HUES48 (cell line): ENCODE results near the gene BTF3.
A peak's percentile ranks its signal among the peaks of the same experiment; 100 is the strongest.

Source experiments
- H3K27ac ChIP-seq: one replicate; pipeline ENCODE4 v1.7.0; 2013; ENCODE audit warnings: low read depth, low read length, inconsistent platforms
- H3K27me3 ChIP-seq: 2 replicates; pipeline ENCODE4 v1.6.1; 2013; ENCODE audit warnings: mild to moderate bottlenecking, low read length; ENCODE audit not compliant: control insufficient read depth, insufficient read depth
- H3K36me3 ChIP-seq: 2 replicates; pipeline ENCODE4 v1.6.1; 2013; ENCODE audit warnings: low read length; ENCODE audit not compliant: control insufficient read depth, insufficient read depth
- H3K4me1 ChIP-seq: 2 replicates; pipeline ENCODE4 v1.6.1; 2013; ENCODE audit warnings: mild to moderate bottlenecking, low read length; ENCODE audit not compliant: control insufficient read depth, insufficient read depth
- H3K4me3 ChIP-seq: 2 replicates; pipeline ENCODE4 v1.5.1; 2013; ENCODE audit warnings: mild to moderate bottlenecking, low read depth, low read length
- H3K9ac ChIP-seq: 2 replicates; pipeline ENCODE4 v1.6.1; 2013; ENCODE audit warnings: mild to moderate bottlenecking, low read depth, low read length, moderate library complexity
- H3K9me3 ChIP-seq: 2 replicates; pipeline ENCODE4 v1.6.1; 2013; ENCODE audit warnings: low read length; ENCODE audit not compliant: control insufficient read depth, insufficient read depth

BTF3 gene

DNA sequence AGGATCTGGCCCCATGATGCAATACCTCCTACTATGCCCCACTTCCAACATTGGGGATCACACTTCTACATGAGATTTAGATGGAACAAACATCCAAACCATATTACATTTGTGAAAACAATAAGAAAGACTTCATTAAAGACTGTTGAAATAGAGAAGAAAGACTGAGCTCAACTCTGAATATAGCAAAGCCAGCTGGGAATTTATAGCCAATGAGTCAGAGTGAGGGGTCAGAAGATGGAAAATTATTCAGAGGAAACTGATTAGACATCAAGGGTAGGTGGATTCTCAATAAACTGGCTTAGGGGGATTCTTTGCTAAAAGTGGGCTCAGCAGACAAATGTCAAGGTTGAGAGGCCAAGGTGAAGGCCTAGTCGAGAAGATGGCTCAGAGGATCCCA lies 25.6 kb downstream of the BTF3 start:
- Histone ChIP-seq H3K27me3 (no peaks in the 10 kb centered on the region), H3K4me3 (no peak overlapping the region), H3K9ac (no peak overlapping the region), H3K9me3 (no peaks in the 10 kb centered on the region), H3K4me1 (peaks cover 9% of the 10 kb centered on the region), H3K27ac (no peak overlapping the region), H3K36me3 (no peaks in the 10 kb centered on the region)

DNA sequence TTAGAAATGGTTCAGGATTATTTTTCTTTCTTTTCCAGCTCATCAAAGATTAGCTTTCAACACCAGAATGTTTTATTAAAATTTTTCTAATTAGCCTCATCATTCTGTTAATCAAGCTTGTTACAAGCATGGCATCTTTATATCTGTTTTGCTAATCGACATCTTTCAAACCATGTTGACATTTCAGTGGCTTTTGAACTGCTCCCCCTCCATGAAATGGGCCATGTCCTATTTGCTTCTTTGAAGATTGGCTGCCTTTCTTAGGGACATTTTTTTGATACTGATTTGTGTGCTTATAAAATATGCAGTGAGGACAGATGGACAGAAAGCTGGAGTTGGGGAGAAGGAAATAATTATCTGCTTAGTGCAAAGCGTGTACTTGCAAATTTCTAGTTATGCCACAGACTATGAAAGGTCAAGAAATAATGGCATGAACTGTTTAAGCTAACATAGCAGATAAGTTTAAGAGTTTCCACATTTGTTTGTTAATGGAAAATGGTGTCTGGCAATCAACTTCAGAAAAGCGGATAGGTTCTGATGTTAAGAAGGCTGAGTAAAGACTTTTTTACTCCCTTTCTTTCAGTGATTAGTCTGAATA lies 27.5 kb downstream of the BTF3 start:
- H3K27me3 ChIP-seq: no peaks in the 10 kb centered on the region
- H3K4me1 ChIP-seq: peaks cover 15% of the 10 kb centered on the region
- H3K27ac ChIP-seq: no peak overlapping the region
- H3K4me3 ChIP-seq: no peak overlapping the region
- no peaks in the 10 kb centered on the region for H3K9me3 ChIP-seq
- H3K36me3 ChIP-seq: no peaks in the 10 kb centered on the region
- H3K9ac ChIP-seq: no peak overlapping the region

- no peak overlapping the region for H3K27ac ChIP-seq
- H3K4me1 ChIP-seq: peaks cover 15% of the 10 kb centered on the region
- no peak overlapping the region for H3K9ac ChIP-seq
- no peaks in the 10 kb centered on the region for H3K9me3 ChIP-seq
- no peaks in the 10 kb centered on the region for H3K36me3 ChIP-seq
- H3K4me3 ChIP-seq: no peak overlapping the region
- no peaks in the 10 kb centered on the region for H3K27me3 ChIP-seq
Measured at GRCh38 chr5:73528248-73528647, 30.0 kb downstream of the BTF3 start.

DNA sequence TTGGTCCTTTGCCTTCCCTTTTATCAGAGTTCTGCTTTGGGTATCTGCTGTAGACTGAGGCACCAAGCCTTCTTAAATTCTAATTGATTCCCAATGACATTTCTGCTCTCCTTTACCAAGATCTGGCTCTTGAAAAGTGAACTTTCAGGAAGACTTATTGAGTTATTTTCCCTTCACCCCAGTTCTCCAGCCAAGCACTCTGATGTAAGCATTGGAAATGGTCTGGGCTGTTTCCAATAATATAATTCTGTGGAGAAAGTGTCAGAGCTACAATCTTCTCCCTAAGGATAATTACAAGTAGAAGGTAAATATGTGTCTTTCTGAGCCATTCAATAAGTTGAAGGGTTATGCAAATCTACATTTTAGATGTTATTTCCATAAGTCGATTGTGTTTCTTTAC lies 30.8 kb downstream of the BTF3 start:
- Histone ChIP-seq H3K9me3 (no peaks in the 10 kb centered on the region), H3K36me3 (no peaks in the 10 kb centered on the region), H3K4me1 (peaks cover 15% of the 10 kb centered on the region), H3K27ac (no peak overlapping the region), H3K9ac (no peak overlapping the region), H3K4me3 (no peak overlapping the region), H3K27me3 (no peaks in the 10 kb centered on the region)

GRCh38 chr5:73531356-73531755 lies 33.1 kb downstream of the BTF3 start:
- no peaks in the 10 kb centered on the region for H3K36me3 ChIP-seq
- peaks cover 15% of the 10 kb centered on the region for H3K4me1 ChIP-seq
- H3K27me3 ChIP-seq: no peaks in the 10 kb centered on the region
- H3K27ac ChIP-seq: no peak overlapping the region
- no peak overlapping the region for H3K4me3 ChIP-seq
- no peak overlapping the region for H3K9ac ChIP-seq
- no peaks in the 10 kb centered on the region for H3K9me3 ChIP-seq

DNA sequence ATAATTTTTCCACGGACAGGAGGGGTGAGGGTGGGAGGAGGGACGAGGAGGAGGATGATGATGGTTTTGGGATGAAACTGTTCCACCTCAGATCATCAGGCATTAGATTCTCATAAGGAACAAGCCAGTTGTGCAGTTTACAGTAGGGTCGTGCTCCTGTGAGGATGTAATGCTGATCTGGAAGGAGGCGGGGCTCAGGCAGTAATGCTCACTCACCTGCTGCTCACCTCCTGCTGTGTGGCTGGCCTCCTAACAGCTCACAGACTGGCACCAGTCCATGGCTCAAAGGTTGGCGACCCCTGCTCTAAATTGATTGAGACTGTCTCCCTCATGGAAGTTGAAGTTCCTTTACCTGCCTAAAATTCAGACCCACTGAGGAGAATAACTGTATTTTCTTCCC lies 34.0 kb downstream of the BTF3 start:
- Histone ChIP-seq H3K4me3 (no peak overlapping the region), H3K36me3 (no peaks in the 10 kb centered on the region), H3K9me3 (no peaks in the 10 kb centered on the region), H3K9ac (no peak overlapping the region), H3K27ac (no peak overlapping the region), H3K27me3 (no peaks in the 10 kb centered on the region), H3K4me1 (peaks cover 15% of the 10 kb centered on the region)

DNA sequence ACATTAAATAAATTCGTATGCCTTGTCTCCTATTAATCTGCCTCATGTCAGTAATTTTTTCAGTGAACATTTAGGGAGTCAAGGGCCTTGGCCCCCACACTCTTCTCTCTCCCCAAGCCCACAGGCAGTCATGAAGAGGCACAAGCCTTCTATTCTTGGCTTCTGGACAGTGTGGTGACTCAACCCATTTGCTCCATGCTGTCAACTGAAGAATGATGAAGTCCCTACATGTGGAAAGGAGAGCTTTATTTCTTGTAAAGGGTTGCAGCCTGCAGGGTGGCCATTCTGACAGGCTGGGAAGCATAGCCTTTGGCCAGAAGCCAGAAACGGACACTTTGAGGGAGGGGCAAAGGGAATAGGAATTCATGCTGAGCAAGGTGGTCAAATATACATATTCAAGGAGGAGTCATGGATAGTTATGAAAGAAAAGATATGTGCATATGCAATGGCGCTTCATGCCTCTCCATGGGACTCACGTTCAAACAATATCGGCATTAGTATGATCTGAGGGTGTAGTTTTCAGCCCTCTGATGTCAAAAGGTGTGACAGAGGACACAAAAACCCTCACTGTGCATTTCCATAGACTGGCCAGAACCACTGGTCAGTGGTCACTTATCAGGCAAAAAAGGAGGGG lies 35.9 kb downstream of the BTF3 start:
- Histone ChIP-seq H3K27ac (no peak overlapping the region), H3K4me1 (peaks cover 3% of the 10 kb centered on the region), H3K36me3 (no peaks in the 10 kb centered on the region), H3K9me3 (no peaks in the 10 kb centered on the region), H3K27me3 (no peaks in the 10 kb centered on the region), H3K9ac (no peak overlapping the region), H3K4me3 (no peak overlapping the region)

- Histone ChIP-seq H3K4me3 (no peak overlapping the region), H3K4me1 (no peaks in the 10 kb centered on the region), H3K27me3 (no peaks in the 10 kb centered on the region), H3K36me3 (no peaks in the 10 kb centered on the region), H3K9me3 (no peaks in the 10 kb centered on the region), H3K9ac (no peak overlapping the region), H3K27ac (no peak overlapping the region)
Measured at GRCh38 chr5:73534971-73535370, 36.7 kb downstream of the BTF3 start.

GRCh38 chr5:73539730-73540129 lies 41.5 kb downstream of the BTF3 start:
- Histone ChIP-seq H3K9ac (no peak overlapping the region), H3K36me3 (no peaks in the 10 kb centered on the region), H3K27ac (no peak overlapping the region), H3K27me3 (no peaks in the 10 kb centered on the region), H3K4me3 (no peak overlapping the region), H3K9me3 (no peaks in the 10 kb centered on the region), H3K4me1 (peaks cover 9% of the 10 kb centered on the region; the same call in 1 of the 2 replicates)

GRCh38 chr5:73540192-73540591 lies 42.0 kb downstream of the BTF3 start:
- H3K4me1 ChIP-seq: peaks cover 9% of the 10 kb centered on the region; the same call in 1 of the 2 replicates
- H3K27me3 ChIP-seq: no peaks in the 10 kb centered on the region
- H3K36me3 ChIP-seq: no peaks in the 10 kb centered on the region
- H3K27ac ChIP-seq: no peak overlapping the region
- H3K9ac ChIP-seq: no peak overlapping the region
- no peaks in the 10 kb centered on the region for H3K9me3 ChIP-seq
- H3K4me3 ChIP-seq: no peak overlapping the region

- Histone ChIP-seq H3K9me3 (no peaks in the 10 kb centered on the region), H3K27me3 (no peaks in the 10 kb centered on the region), H3K36me3 (no peaks in the 10 kb centered on the region), H3K27ac (peak overlapping the region; percentile 7), H3K9ac (no peak overlapping the region), H3K4me3 (no peak overlapping the region), H3K4me1 (peaks cover 9% of the 10 kb centered on the region; the same call in 1 of the 2 replicates)
Measured at GRCh38 chr5:73542020-73542419, 43.8 kb downstream of the BTF3 start.
